Lower lobe of right lung (tissue), 2 donors: ENCODE measurements around the gene UPP2. TPM values are rescaled to one million over a fixed set of nuclear protein-coding genes. Genes with fewer than 3 reads are reported as not detected.
A peak's percentile ranks its signal among the peaks of the same experiment; 100 is the strongest.

ENCODE experiments used
- ATAC-seq, 2 donors: fragments of 200-7000 bp; cut with Tn5 transposase; one replicate each; pipeline ENCODE4 v1.9.1; 2020 to 2022; ENCODE audit warnings: mild to moderate bottlenecking in 2 of 2, moderate library complexity in 2 of 2
- DNase-seq: peaks from one replicate; pipeline ENCODE4 v3.0.0-alpha.2; 2020
- H3K27ac ChIP-seq: fragments of 200-600 bp; one replicate; pipeline ENCODE4 v1.8.0; 2022
- H3K27me3 ChIP-seq: fragments of 200-600 bp; one replicate; pipeline ENCODE4 v1.8.0; 2022; ENCODE audit warnings: low read depth
- H3K36me3 ChIP-seq: fragments of 200-600 bp; one replicate; pipeline ENCODE4 v1.8.0; 2022; ENCODE audit warnings: mild to moderate bottlenecking
- H3K4me1 ChIP-seq: fragments of 200-600 bp; one replicate; pipeline ENCODE4 v1.8.0; 2022
- H3K4me3 ChIP-seq: fragments of 200-600 bp; one replicate; pipeline ENCODE4 v1.8.0; 2022; ENCODE audit warnings: mild to moderate bottlenecking
- H3K9me3 ChIP-seq: fragments of 200-600 bp; one replicate; pipeline ENCODE4 v1.8.0; 2022
- CTCF ChIP-seq: fragments of 200-600 bp; IDR thresholded peaks from one replicate; pipeline ENCODE4 v1.8.0; 2022; ENCODE audit warnings: antibody characterized with exemption, mild to moderate bottlenecking
- intact Hi-C: fragments of 100-400 bp; cut with DNase I; formaldehyde crosslinking; loops from one replicate; pipeline ENCODE4 v1.11.0; 2022
- total RNA-seq: library from RNA; stranded (reverse); fragmentation: NEBNext Ultra II Directional; extraction: Animal tissue kit (Norgen Biotek cat#: 25700); gene quantifications from one replicate; pipeline ENCODE4 v1.2.1, GENCODE V29; 2021
- donor health status: DM: no; HTN: yes; CAD: no; lungs with severe emphysema.

UPP2 gene
- total RNA-seq, 1 donor from 2014 or later = not detected

GRCh38 chr2:158097481-158097880 is 4.2 kb upstream of the UPP2 start:
- no peaks in the 10 kb centered on the region for H3K9me3 ChIP-seq
- no peaks in the 10 kb centered on the region for H3K4me1 ChIP-seq
- ATAC-seq (no peak), DNase-seq (no peak)
- H3K36me3 ChIP-seq = no peaks in the 10 kb centered on the region
- TF ChIP-seq CTCF = no peak
- intact Hi-C loops = no loop called here
- no peaks in the 10 kb centered on the region for H3K27me3 ChIP-seq
- no peak overlapping the region for H3K27ac ChIP-seq
- H3K4me3 ChIP-seq = no peak overlapping the region

GRCh38 chr2:158098178-158098577 is 3.5 kb upstream of the UPP2 start:
- Histone ChIP-seq H3K4me3 (no peak overlapping the region), H3K27me3 (no peaks in the 10 kb centered on the region), H3K36me3 (no peaks in the 10 kb centered on the region), H3K27ac (no peak overlapping the region), H3K4me1 (no peaks in the 10 kb centered on the region), H3K9me3 (no peaks in the 10 kb centered on the region)
- DNase-seq (no peak), ATAC-seq (no peak)
- intact Hi-C loops = no loop called here
- TF ChIP-seq CTCF = no peak

- intact Hi-C loops = no loop called here
- Histone ChIP-seq H3K4me1 (no peaks in the 10 kb centered on the region), H3K27me3 (no peaks in the 10 kb centered on the region), H3K9me3 (no peaks in the 10 kb centered on the region), H3K4me3 (no peak overlapping the region), H3K27ac (no peak overlapping the region), H3K36me3 (no peaks in the 10 kb centered on the region)
- ATAC-seq (peak; percentile 42 to 47), DNase-seq (no peak)
- TF ChIP-seq CTCF = no peak
These were observed 2.0 kb upstream of the UPP2 start for GRCh38 chr2:158099716-158100115.

- no peaks in the 10 kb centered on the region for H3K4me1 ChIP-seq
- no peaks in the 10 kb centered on the region for H3K27me3 ChIP-seq
- TF ChIP-seq CTCF = no peak
- DNase-seq (no peak), ATAC-seq (no peak)
- H3K9me3 ChIP-seq = no peaks in the 10 kb centered on the region
- H3K27ac ChIP-seq = no peak overlapping the region
- intact Hi-C loops = no loop called here
- no peak overlapping the region for H3K4me3 ChIP-seq
- H3K36me3 ChIP-seq = no peaks in the 10 kb centered on the region
These were observed 1.3 kb upstream of the UPP2 start for GRCh38 chr2:158100411-158100810.

GRCh38 chr2:158102446-158102845 is 770 bp downstream of the UPP2 start:
- intact Hi-C loops = no loop called here
- TF ChIP-seq CTCF = no peak
- H3K9me3 ChIP-seq = no peaks in the 10 kb centered on the region
- H3K27ac ChIP-seq = no peak overlapping the region
- H3K4me1 ChIP-seq = no peaks in the 10 kb centered on the region
- H3K27me3 ChIP-seq = no peaks in the 10 kb centered on the region
- ATAC-seq (no peak), DNase-seq (no peak)
- H3K4me3 ChIP-seq = no peak overlapping the region
- H3K36me3 ChIP-seq = no peaks in the 10 kb centered on the region
